Choroid plexus epithelial cell (primary cell): ENCODE data around the gene ZNF20.
A peak's percentile ranks its signal among the peaks of the same experiment; 100 is the strongest.

ENCODE experiments used
- DNase-seq: peaks from one replicate; pipeline ENCODE4 v3.0.0-alpha.2; 2010; ENCODE audit warnings: low read depth
- H3K4me3 ChIP-seq: 2 replicates; pipeline ENCODE4 v1.5.1; 2011; ENCODE audit warnings: low read depth, mild to moderate bottlenecking, control low read depth, low read length, moderate library complexity
- TF ChIP-seq, protein P1 (sequence below): conservative IDR thresholded peaks from 2 replicates; pipeline ENCODE4 v1.5.1; 2011; ENCODE audit warnings: low read depth, mild to moderate bottlenecking, control low read depth, inconsistent platforms, low read length, moderate library complexity

Gene ZNF20

GRCh38 chr19:12162513-12162881, 22.3 kb upstream of the ZNF20 start:
- no peak for DNase-seq
- TF ChIP-seq, protein P1, sequence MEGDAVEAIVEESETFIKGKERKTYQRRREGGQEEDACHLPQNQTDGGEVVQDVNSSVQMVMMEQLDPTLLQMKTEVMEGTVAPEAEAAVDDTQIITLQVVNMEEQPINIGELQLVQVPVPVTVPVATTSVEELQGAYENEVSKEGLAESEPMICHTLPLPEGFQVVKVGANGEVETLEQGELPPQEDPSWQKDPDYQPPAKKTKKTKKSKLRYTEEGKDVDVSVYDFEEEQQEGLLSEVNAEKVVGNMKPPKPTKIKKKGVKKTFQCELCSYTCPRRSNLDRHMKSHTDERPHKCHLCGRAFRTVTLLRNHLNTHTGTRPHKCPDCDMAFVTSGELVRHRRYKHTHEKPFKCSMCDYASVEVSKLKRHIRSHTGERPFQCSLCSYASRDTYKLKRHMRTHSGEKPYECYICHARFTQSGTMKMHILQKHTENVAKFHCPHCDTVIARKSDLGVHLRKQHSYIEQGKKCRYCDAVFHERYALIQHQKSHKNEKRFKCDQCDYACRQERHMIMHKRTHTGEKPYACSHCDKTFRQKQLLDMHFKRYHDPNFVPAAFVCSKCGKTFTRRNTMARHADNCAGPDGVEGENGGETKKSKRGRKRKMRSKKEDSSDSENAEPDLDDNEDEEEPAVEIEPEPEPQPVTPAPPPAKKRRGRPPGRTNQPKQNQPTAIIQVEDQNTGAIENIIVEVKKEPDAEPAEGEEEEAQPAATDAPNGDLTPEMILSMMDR = no peak

GRCh38 chr19:12159773-12160414, 19.7 kb upstream of the ZNF20 start:
- TF ChIP-seq, protein P1 = no peak
- DNase-seq = no peak
- no peak overlapping the region for H3K4me3 ChIP-seq

More at GRCh38 chr19:12162513-12162881, 22.3 kb upstream of the ZNF20 start:
- H3K4me3 ChIP-seq = peak overlapping the region; percentile 88

- TF ChIP-seq, protein P1 = no peak
- DNase-seq = peak; percentile 79
- peak within 1 kb of the TSS; percentile 88 for H3K4me3 ChIP-seq
These were observed 16.3 kb upstream of the ZNF20 start, which contains the start of gene ZNF625 for GRCh38 chr19:12156223-12157058. ZNF625 (minus strand) TSS chr19:12156734; CDS start chr19:12156558, 176 bp downstream.

DNA sequence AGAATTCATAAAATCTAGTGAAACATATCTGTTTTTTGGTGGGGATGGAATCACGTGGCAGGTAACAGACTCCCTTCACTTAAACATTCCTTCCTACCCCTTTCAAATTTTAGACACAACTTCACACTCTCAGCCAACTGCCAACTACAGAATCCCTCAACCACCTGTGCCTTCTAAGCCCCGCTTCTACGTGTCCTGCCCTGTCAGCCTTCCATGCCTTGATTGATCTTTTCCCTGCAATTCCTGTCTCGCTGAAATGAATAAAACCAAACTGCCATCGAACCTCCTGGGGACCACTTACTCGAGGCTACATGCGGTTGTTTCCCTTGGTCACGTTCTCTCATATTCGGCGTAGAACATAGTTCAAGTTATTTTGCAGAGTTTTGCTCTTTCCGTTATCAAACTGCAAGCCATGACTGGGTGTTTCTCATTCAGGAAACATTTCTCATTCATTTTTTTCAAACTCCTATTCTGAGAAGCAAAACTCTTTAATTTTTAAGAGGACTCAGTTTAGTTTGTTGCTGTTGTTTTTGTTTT, 15.2 kb upstream of the ZNF20 start:
- TF ChIP-seq, protein P1 = no peak
- peak overlapping the region; percentile 88 for H3K4me3 ChIP-seq

GRCh38 chr19:12145348-12145747, 5.2 kb upstream of the ZNF20 start:
- TF ChIP-seq, protein P1 = no peak
- no peak overlapping the region for H3K4me3 ChIP-seq
- DNase-seq = no peak

More for the DNA sequence above, 15.2 kb upstream of the ZNF20 start:
- DNase-seq = no peak

DNA sequence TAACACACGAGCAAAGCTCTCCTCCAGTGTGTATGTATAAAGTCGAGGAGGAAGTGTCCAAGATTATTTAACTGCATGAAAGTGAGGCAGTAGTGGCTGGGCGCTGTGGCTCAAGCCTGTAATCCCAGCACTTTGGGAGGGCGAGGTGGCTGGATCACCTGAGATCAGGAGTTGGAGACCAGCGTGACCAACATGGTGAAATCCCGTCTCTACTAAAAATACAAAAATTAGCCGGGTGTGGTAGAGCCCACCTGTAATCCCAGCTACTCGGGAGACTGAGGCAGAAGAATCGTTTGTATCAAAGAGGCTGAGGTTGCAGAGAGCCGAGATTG, 1.2 kb upstream of the ZNF20 start:
- DNase-seq = no peak
- no peak overlapping the region for H3K4me3 ChIP-seq
- TF ChIP-seq, protein P1 = no peak
